ENCODE data around the gene XYLB.

DNA sequence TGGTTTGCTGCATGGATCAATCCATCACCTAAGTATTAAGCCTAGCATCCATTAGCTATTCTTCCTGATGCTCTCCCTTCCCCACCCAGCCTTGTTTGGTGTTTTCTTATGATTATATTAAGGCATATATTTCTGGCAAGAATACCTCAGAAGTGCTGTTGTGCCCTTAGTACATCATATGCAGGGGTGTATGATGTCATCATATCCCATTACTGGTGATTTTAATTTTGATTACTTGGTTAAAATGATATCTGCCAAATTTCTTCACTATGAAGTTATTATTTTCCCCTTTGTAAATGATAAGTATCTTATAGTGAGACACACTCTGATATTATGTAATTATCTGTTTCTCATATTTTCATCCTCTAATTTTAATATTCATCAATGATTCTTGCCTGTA lies 49.0 kb upstream of the XYLB start:
- TF ChIP-seq TAF1 (IDR thresholded peaks at IDR 0.05; ENCODE audit: borderline replicate concordance, low read depth, low read length) (no peak), POLR2A (IDR thresholded peaks at IDR 0.05; ENCODE audit: low read depth, low read length) (no peak), POLR2AphosphoS5 (IDR thresholded peaks at IDR 0.05; ENCODE audit: low read depth, low read length) (no peak)

All from GM12892 (cell line).